HEK293T (cell line): ENCODE results near the gene LAMA5.

Source experiments
- CTCF ChIA-PET: fragments of 350-600 bp; formaldehyde crosslinking; extraction: SDS; loops from one replicate; lab custom pipeline; 2021; ENCODE audit warnings: antibody characterized with exemption, inconsistent platforms; lab: Yijun Ruan, JAX
- POLR2A ChIA-PET: fragments of 350-600 bp; formaldehyde crosslinking; extraction: SDS; loops from one replicate; lab custom pipeline; 2020; ENCODE audit warnings: antibody characterized with exemption, inconsistent platforms; lab: Yijun Ruan, JAX
- DNase-seq: peaks from one replicate; pipeline ENCODE4 v3.0.0; 2012; ENCODE audit warnings: mixed read lengths; ENCODE audit errors: extremely low spot score
- ARNT ChIP-seq: fragments of 450-650 bp; IDR thresholded peaks from 2 replicates; pipeline ENCODE4 v1.6.1; 2017; ENCODE audit warnings: mild to moderate bottlenecking
- BHLHE40 ChIP-seq: fragments of 450-650 bp; IDR thresholded peaks from 2 replicates; pipeline ENCODE4 v1.6.1; 2016; ENCODE audit warnings: mild to moderate bottlenecking, moderate library complexity, borderline replicate concordance
- CTBP1 ChIP-seq: fragments of 450-650 bp; IDR thresholded peaks from 2 replicates; pipeline ENCODE4 v1.6.1; 2016; ENCODE audit warnings: borderline replicate concordance
- ELF4 ChIP-seq: fragments of 450-650 bp; IDR thresholded peaks from 2 replicates; pipeline ENCODE4 v1.6.1; 2017; ENCODE audit warnings: antibody characterized with exemption
- FOXA1 ChIP-seq: fragments of 450-650 bp; IDR thresholded peaks from 2 replicates; pipeline ENCODE4 v1.6.1; 2016; ENCODE audit warnings: mild to moderate bottlenecking
- FOXK2 ChIP-seq: fragments of 450-650 bp; IDR thresholded peaks from 2 replicates; pipeline ENCODE4 v1.6.1; 2016; ENCODE audit warnings: mild to moderate bottlenecking
- FOXM1 ChIP-seq: fragments of 450-650 bp; IDR thresholded peaks from 2 replicates; pipeline ENCODE4 v1.6.1; 2017; ENCODE audit warnings: mild to moderate bottlenecking, borderline replicate concordance
- HDGF ChIP-seq: fragments of 450-650 bp; IDR thresholded peaks from 2 replicates; pipeline ENCODE4 v1.6.1; 2017; ENCODE audit warnings: antibody characterized with exemption, borderline replicate concordance
- L3MBTL2 ChIP-seq: fragments of 450-650 bp; conservative IDR thresholded peaks from 2 replicates; pipeline ENCODE4 v1.6.1; 2016; ENCODE audit warnings: mild to moderate bottlenecking
- LEF1 ChIP-seq: fragments of 450-650 bp; IDR thresholded peaks from 2 replicates; pipeline ENCODE4 v1.6.1; 2017; ENCODE audit warnings: mild to moderate bottlenecking, borderline replicate concordance
- NFRKB ChIP-seq: fragments of 450-650 bp; IDR thresholded peaks from 2 replicates; pipeline ENCODE4 v1.6.1; 2016; ENCODE audit warnings: mild to moderate bottlenecking, moderate library complexity
- SP1 ChIP-seq: fragments of 450-650 bp; IDR thresholded peaks from 2 replicates; pipeline ENCODE4 v1.6.1; 2017
- SUZ12 ChIP-seq: fragments of 450-650 bp; IDR thresholded peaks from 2 replicates; pipeline ENCODE4 v1.6.1; 2016; ENCODE audit warnings: mild to moderate bottlenecking
- TARDBP ChIP-seq: fragments of 450-650 bp; IDR thresholded peaks from 2 replicates; pipeline ENCODE4 v1.6.1; 2016
- ZNF384 ChIP-seq: fragments of 450-650 bp; IDR thresholded peaks from 2 replicates; pipeline ENCODE4 v1.6.1; 2016
- TF ChIP-seq, protein P1 (sequence below): fragments of 450-650 bp; IDR thresholded peaks from 2 replicates; pipeline ENCODE4 v1.6.1; 2016

LAMA5 gene

DNA sequence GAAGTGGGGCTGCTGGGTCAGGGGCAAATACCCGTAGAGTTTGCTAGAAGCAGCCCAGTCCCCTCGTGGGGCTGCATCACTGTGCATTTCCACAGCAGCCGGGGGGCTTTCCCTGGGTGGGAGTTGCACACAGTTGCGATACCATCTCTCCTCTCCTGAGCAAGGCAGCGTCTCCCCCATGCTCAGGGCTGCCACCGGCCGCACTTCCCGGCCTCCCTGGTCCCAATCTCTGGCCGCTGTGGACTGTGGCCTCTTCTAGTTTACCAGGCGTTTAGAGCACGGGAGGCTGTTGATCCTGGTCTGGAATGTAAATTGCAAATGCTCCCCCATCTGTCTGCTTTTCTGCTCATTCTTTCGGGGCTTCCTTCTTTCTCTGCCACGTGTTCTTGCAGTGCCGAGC is 97.7 kb downstream of the LAMA5 start:
- ChIA-PET POLR2A (no interaction called here), CTCF (no interaction called here)
- TF ChIP-seq LEF1 (no peak), NFRKB (no peak), FOXK2 (no peak), BHLHE40 (no peak), ELF4 (no peak), SUZ12 (no peak), TARDBP (no peak), ZNF384 (no peak), HDGF (no peak), ARNT (no peak), FOXA1 (no peak)
- TF ChIP-seq, protein P1, sequence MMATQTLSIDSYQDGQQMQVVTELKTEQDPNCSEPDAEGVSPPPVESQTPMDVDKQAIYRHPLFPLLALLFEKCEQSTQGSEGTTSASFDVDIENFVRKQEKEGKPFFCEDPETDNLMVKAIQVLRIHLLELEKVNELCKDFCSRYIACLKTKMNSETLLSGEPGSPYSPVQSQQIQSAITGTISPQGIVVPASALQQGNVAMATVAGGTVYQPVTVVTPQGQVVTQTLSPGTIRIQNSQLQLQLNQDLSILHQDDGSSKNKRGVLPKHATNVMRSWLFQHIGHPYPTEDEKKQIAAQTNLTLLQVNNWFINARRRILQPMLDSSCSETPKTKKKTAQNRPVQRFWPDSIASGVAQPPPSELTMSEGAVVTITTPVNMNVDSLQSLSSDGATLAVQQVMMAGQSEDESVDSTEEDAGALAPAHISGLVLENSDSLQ = no peak
- no peak for DNase-seq

DNA sequence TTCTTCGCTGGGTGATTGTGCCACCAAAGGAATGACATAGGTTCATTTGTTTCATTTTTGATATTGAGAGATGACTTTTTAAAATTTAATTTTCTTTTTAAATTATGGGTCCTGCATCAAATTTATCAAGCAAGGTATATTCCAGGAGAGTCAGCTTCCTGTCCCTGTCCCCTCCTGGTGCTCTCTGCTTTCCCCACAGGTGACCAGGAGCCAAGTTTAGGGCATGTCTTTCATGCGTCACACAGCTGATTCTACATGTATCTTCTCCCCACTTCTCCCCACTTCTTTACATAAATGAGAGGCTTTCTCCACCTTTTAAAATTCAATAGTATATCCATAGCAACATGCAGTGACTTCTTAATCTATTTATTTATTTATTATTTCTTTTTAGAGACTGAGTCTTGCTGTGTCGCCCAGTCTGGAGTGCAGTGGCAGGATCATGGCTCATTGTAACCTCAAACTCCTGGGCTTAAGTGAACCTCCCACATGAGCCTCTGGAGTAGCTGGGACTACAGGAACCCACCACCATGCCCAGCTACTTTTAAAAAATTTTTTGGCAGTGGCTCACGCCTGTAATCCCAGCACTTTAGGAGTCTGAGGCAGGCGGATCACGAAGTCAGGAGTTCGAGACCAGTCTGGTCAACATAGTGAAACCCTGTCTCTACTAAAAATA is 98.7 kb downstream of the LAMA5 start:
- no peak for TF ChIP-seq ZNF384
- no peak for TF ChIP-seq BHLHE40
- no peak for TF ChIP-seq FOXA1
- no peak for TF ChIP-seq CTBP1
- TF ChIP-seq SP1 = no peak
- no peak for TF ChIP-seq HDGF
- no peak for TF ChIP-seq TARDBP
- no peak for TF ChIP-seq FOXK2
- TF ChIP-seq LEF1 = no peak
- TF ChIP-seq FOXM1 = no peak
- no peak for TF ChIP-seq ARNT
- no peak for TF ChIP-seq SUZ12
- no peak for TF ChIP-seq NFRKB
- TF ChIP-seq L3MBTL2 = no peak
- TF ChIP-seq, protein P1 = no peak
- no peak for TF ChIP-seq ELF4
- POLR2A ChIA-PET = no interaction called here
- no peak for DNase-seq
- CTCF ChIA-PET = no interaction called here

DNA sequence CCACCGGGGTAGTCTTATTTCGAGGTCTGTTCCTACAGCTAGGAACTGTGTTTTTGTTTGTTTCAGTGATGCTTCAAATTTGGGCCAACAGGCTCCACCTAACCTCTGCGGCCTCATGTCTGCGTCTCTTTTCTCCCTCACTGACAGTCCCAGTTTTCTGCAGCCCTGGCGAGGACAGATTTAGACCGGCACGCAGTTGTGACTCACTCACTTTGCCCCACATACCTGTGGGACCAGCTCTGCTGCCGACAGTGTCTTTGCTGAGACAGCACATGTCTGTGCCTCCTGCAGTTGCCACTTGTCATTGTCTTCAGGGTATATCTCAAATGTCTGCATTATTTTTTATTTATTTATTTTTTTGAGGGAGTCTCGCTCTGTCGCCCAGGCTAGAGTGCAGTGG is 99.6 kb downstream of the LAMA5 start:
- DNase-seq = no peak
- TF ChIP-seq SUZ12 (no peak), HDGF (no peak), NFRKB (no peak), L3MBTL2 (no peak), FOXM1 (no peak), CTBP1 (no peak), ARNT (no peak), LEF1 (no peak), ELF4 (no peak), TARDBP (no peak), FOXK2 (no peak), ZNF384 (no peak), SP1 (no peak), BHLHE40 (no peak)
- TF ChIP-seq, protein P1 = no peak
- POLR2A ChIA-PET = interaction anchor here (0.5 kb wide), 1 partner anchor 21 kb away, joined by 3 read pairs; no protein-coding TSS in a partner anchor
- CTCF ChIA-PET = no interaction called here

DNA sequence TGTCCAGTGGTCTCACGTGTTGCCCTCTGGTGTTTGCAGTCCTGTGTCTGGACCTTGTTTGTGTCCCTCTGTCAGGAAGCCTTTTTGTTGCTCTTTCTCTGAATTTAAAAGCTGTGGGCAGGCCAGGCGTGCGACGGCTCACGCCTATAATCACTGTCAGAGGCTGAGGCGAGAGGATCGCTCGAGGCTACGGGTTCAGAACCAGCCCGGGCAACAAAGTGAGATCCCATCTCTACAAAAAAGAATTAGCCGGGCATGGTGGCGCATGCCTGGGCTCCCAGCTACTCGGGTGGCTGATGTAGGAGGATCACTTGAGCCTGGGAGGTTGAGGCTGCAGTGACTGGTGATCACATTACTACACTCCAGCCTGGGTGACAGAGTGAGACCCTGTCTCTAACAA is 100.3 kb downstream of the LAMA5 start:
- POLR2A ChIA-PET = no interaction called here

DNA sequence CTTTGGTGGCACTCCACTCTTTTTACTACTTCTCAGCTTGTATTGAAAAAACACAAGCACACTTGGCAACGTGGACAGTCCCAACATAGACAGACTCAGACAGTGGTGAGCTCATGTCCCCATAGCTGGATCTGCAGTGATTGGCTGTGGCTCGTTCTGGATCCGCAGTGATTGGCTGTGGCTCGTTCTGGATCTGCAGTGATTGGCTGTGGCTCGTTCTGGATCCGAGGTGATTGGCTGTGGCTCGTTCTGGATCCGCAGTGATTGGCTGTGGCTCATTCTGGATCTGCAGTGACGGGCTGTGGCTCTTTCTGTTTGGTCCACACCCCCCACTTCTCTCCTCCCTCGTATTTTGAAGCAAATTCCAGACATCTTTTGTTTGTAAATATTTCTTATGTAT is 100.8 kb downstream of the LAMA5 start:
- peak; percentile 96 for TF ChIP-seq ARNT
- no peak for TF ChIP-seq FOXA1
- no peak for TF ChIP-seq TARDBP
- no peak for TF ChIP-seq FOXK2
- no peak for TF ChIP-seq ELF4
- TF ChIP-seq LEF1 = no peak
- no peak for TF ChIP-seq L3MBTL2
- TF ChIP-seq CTBP1 = no peak
- CTCF ChIA-PET = no interaction called here
- DNase-seq = no peak
- POLR2A ChIA-PET = no interaction called here

More for the DNA sequence above, 100.3 kb downstream of the LAMA5 start:
- TF ChIP-seq FOXA1 (no peak), HDGF (no peak), SUZ12 (no peak), ELF4 (no peak), SP1 (no peak), L3MBTL2 (no peak), NFRKB (no peak), ZNF384 (no peak)
- DNase-seq = no peak
- CTCF ChIA-PET = no interaction called here

DNA sequence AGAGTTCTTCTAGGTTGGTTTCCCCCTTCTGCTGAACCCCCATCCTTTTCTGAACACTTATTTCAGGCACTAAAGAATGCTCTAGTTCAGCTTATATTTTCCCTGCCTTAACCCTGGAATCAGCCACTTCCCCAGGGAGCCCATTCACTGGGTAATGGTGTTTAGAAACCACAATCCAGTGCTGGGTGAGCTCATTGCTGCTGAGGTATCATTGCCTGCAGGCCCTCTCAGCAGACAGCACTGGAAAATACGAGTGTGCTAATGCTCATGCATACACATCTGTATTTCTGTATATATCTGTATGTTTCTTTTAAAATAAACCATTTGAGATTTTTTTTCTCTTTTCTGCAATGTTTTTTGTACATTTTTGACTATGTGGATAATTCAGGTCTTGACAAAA is 101.7 kb downstream of the LAMA5 start:
- CTCF ChIA-PET = no interaction called here
- no peak for DNase-seq
- POLR2A ChIA-PET = no interaction called here
- TF ChIP-seq TARDBP (no peak), SUZ12 (no peak), FOXA1 (no peak)
